IPS-15b (cell line): ENCODE results near the gene CES3.
"Not testable (repeated sequence)": the region's sequence is repeated elsewhere in the genome, so short reads cannot be mapped to it uniquely, and the experiment has no call there.

Experiments
- H3K27me3 ChIP-seq: one replicate; pipeline ENCODE4 v1.6.1; 2013; ENCODE audit warnings: low read length; ENCODE audit not compliant: control insufficient read depth, insufficient read depth
- H3K36me3 ChIP-seq: one replicate; pipeline ENCODE4 v1.6.1; 2013; ENCODE audit warnings: low read length; ENCODE audit not compliant: control insufficient read depth, insufficient read depth
- H3K4me1 ChIP-seq: one replicate; pipeline ENCODE4 v1.6.1; 2013; ENCODE audit warnings: mild to moderate bottlenecking, low read length; ENCODE audit not compliant: control insufficient read depth, insufficient read depth
- H3K4me3 ChIP-seq: one replicate; pipeline ENCODE4 v1.5.1; 2013; ENCODE audit warnings: low read depth, low read length
- H3K9ac ChIP-seq: one replicate; pipeline ENCODE4 v1.6.1; 2013; ENCODE audit warnings: low read depth, mild to moderate bottlenecking, low read length
- H3K9me3 ChIP-seq: one replicate; pipeline ENCODE4 v1.6.1; 2013; ENCODE audit warnings: mild to moderate bottlenecking, low read length; ENCODE audit not compliant: control insufficient read depth, insufficient read depth

CES3 gene

GRCh38 chr16:66928702-66929388, 32.2 kb upstream of the CES3 start:
- Histone ChIP-seq H3K27me3 (peaks cover 42% of the 10 kb centered on the region), H3K4me1 (peaks cover 4% of the 10 kb centered on the region), H3K36me3 (no peaks in the 10 kb centered on the region), H3K9me3 (no peaks in the 10 kb centered on the region), H3K4me3 (no peak overlapping the region), H3K9ac (no peak overlapping the region)

- H3K9ac ChIP-seq, result no peak overlapping the region
- H3K4me1 ChIP-seq, result peaks cover 4% of the 10 kb centered on the region
- H3K36me3 ChIP-seq, result peaks cover 3% of the 10 kb centered on the region
Measured at GRCh38 chr16:66930189-66930588, 30.9 kb upstream of the CES3 start.

DNA sequence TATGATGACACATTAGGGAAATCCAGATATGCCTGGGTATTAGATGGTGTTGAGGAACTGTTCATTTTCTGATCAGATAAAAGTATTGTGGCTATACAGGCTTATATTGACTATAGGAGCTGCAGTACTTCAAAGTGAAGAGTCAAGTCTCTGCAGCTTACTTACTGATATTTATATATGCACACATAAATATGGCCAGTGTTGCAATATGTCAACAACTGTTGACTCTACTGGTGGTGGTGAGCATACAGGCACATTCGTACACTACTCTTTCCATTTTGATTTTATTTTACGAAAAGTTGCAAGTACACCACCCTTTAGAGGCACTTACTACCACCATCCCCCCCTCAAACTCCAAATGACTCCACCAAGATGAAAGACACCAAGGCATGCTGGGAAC, 29.4 kb upstream of the CES3 start:
- no peak overlapping the region for H3K4me3 ChIP-seq

More at GRCh38 chr16:66930189-66930588, 30.9 kb upstream of the CES3 start:
- no peak overlapping the region for H3K4me3 ChIP-seq
- no peaks in the 10 kb centered on the region for H3K9me3 ChIP-seq
- peaks cover 35% of the 10 kb centered on the region for H3K27me3 ChIP-seq

DNA sequence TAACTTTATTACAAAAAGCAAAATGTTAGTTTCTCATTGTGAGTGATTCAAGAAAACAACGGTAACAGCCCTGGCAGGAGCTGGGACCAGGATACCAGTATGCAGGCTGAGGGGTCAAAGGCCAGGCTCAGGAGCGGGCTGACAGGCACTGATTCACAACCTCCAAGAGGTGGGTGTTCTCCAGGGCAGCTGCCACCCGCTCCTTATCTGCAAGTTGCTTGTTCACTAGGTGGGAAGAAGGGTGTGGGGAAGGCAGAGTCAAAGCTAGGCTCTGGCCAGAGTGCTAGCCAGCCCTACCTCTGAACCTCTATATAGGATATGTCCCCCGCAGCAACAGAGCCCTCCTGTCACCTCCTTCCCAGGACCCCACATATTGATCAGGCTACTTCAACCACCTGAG, 29.0 kb upstream of the CES3 start:
- Histone ChIP-seq H3K27me3 (peaks cover 20% of the 10 kb centered on the region), H3K36me3 (peaks cover 6% of the 10 kb centered on the region), H3K9me3 (no peaks in the 10 kb centered on the region), H3K4me1 (peaks cover 2% of the 10 kb centered on the region), H3K4me3 (no peak overlapping the region), H3K9ac (no peak overlapping the region)

More for the DNA sequence above, 29.4 kb upstream of the CES3 start:
- H3K36me3 ChIP-seq, result peaks cover 6% of the 10 kb centered on the region
- H3K4me1 ChIP-seq, result peaks cover 2% of the 10 kb centered on the region
- H3K9me3 ChIP-seq, result no peaks in the 10 kb centered on the region
- H3K27me3 ChIP-seq, result peaks cover 24% of the 10 kb centered on the region
- H3K9ac ChIP-seq, result no peak overlapping the region

DNA sequence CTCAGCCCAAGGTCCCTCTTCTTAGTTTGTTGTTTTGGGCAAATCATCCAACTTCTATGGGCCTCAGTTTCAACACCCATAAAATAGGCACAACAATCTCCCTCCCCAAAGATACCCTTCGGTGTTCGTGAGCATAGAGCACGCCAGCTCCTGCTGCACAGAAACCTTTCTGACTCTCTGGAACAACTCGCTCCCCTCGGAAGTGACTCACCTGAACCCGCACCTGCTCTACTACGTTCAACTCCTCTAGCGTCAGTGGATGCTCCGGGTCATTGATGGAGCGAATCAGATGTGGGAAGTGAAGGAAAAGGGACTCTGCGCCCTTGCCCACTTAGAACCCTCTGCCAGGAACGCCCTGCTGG, 27.3 kb upstream of the CES3 start:
- Histone ChIP-seq H3K9ac (peak overlapping the region; percentile 70), H3K4me1 (no peaks in the 10 kb centered on the region), H3K27me3 (peaks cover 15% of the 10 kb centered on the region), H3K9me3 (no peaks in the 10 kb centered on the region), H3K4me3 (peak overlapping the region; percentile 96), H3K36me3 (peaks cover 6% of the 10 kb centered on the region)

GRCh38 chr16:66934138-66934838, 26.8 kb upstream of the CES3 start, which contains the start of gene CIAO2B:
Gene CIAO2B (minus strand): TSS chr16:66934402. CDS start chr16:66934364, 38 bp downstream.
- H3K27me3 ChIP-seq, result peaks cover 15% of the 10 kb centered on the region
- H3K36me3 ChIP-seq, result peaks cover 6% of the 10 kb centered on the region
- peak within 1 kb of the TSS; percentile 87 for H3K9ac ChIP-seq
- peak within 1 kb of the TSS; percentile 96 for H3K4me3 ChIP-seq
- no peaks in the 10 kb centered on the region for H3K4me1 ChIP-seq
- H3K9me3 ChIP-seq, result no peaks in the 10 kb centered on the region

DNA sequence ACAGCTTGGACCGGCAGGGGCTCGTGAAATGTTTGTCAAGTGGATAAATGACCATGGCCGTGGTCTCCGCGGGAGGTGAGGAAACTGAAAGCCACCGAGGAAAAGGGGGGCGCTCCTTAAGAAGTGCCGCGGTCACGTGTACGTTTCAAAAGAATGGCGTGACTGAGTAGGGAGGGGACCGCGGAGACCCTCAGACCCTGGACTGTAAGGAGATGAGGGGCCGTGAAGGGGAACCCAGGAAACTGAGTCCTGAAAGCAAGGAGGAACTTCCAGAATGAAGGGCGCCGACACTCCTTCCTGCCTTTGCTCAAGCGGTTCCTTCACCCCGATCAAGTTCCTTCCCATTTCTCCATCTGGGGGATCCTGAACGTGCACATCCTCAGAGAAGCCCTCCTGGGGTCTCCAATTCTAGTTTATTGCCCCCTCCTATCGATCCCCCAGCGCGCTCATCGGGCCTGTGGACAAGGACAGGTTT, 26.2 kb upstream of the CES3 start:
- Histone ChIP-seq H3K9ac (peak overlapping the region; percentile 87), H3K4me3 (peak overlapping the region; percentile 96), H3K27me3 (peaks cover 13% of the 10 kb centered on the region)
- not testable (repeated sequence) for H3K36me3 ChIP-seq, H3K9me3 ChIP-seq, H3K4me1 ChIP-seq

DNA sequence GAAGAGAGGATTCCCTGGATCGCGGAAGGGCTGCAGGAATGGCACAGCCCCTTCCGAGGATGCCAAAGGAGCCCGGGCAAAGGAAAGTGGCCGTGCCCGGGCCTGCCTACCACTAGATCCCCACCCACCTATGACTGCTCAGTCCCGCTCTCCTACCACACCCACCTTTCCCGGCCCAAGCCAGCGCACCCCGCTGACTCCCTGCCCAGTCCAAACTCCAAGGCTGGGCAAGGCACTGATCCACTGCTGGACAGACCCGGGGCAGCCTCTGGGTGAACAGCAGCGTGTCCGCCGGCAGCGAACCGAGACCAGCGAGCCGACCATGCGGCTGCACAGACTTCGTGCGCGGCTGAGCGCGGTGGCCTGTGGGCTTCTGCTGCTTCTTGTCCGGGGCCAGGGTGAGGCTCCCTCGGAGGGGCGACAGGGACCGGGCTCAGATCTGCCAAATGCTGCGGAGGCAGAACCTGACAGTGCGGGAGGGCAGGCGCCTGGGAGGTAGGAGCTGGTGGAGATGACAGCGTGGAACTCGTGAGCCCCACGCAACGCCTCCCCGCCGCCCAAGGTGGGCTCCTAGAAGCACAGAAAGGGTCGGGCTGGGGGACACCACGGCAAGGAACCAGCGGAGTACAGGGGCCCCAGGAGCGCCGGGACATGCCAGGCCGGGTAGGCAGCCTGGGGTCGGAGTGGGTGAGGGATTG, 25.6 kb upstream of the CES3 start, which contains the start of gene CES2:
Gene CES2, plus strand, starts transcription at position 203 of the 698 bp plus-strand sequence. Its CDS starts 120 bp downstream, at position 323.
- peak within 1 kb of the TSS; percentile 87 for H3K9ac ChIP-seq
- no peaks in the 10 kb centered on the region for H3K4me1 ChIP-seq
- no peaks in the 10 kb centered on the region for H3K9me3 ChIP-seq
- H3K27me3 ChIP-seq, result peaks cover 13% of the 10 kb centered on the region
- peak within 1 kb of the TSS; percentile 96 for H3K4me3 ChIP-seq
- peaks cover 9% of the 10 kb centered on the region for H3K36me3 ChIP-seq

- H3K27me3 ChIP-seq, result peaks cover 13% of the 10 kb centered on the region
- H3K4me3 ChIP-seq, result no peak overlapping the region
- H3K9ac ChIP-seq, result no peak overlapping the region
- no peaks in the 10 kb centered on the region for H3K4me1 ChIP-seq
- no peaks in the 10 kb centered on the region for H3K9me3 ChIP-seq
- H3K36me3 ChIP-seq, result peaks cover 19% of the 10 kb centered on the region
Measured at GRCh38 chr16:66936462-66936861, 24.6 kb upstream of the CES3 start.

DNA sequence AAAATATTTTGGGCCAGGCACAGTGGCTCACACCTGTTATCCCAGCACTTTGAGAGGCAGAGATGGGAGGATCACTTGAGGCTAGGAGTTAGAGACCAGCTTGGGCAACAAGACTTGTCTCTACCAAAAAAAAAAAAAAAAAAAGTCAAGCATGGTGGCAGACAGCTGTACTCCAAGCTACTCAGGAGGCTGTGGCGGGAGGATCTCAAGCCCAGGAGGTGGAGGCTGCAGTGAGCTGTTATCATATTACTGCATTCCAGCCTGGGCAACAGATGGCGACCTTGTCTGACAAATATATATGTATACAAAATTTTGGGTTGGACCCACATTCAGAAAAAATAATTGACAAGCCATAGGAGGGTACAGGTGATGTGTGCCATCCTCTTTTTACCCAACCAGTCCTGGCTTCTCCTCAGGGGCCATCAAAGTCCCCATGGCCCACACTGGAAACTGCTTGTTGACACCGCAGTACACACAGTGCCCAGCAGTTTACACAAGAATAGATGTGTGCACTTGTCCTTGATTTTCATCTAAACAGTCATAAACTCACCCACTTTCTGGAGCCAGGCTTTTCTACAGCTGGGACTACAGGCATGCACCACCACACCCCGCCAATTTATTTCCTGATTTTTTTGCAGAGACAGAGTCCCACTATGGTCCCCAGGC, 24.0 kb upstream of the CES3 start:
- peaks cover 24% of the 10 kb centered on the region for H3K36me3 ChIP-seq
- H3K27me3 ChIP-seq, result peaks cover 13% of the 10 kb centered on the region
- no peak overlapping the region for H3K9ac ChIP-seq
- H3K4me3 ChIP-seq, result no peak overlapping the region
- no peaks in the 10 kb centered on the region for H3K9me3 ChIP-seq
- no peaks in the 10 kb centered on the region for H3K4me1 ChIP-seq

GRCh38 chr16:66937725-66938337, 23.2 kb upstream of the CES3 start:
- Histone ChIP-seq H3K4me3 (no peak overlapping the region), H3K36me3 (peaks cover 26% of the 10 kb centered on the region), H3K9me3 (no peaks in the 10 kb centered on the region), H3K9ac (no peak overlapping the region), H3K27me3 (peaks cover 13% of the 10 kb centered on the region), H3K4me1 (no peaks in the 10 kb centered on the region)
